DND-41 (cell line): ENCODE results near the gene FGF18.

Source experiments
- ATAC-seq: fragments of 200-7000 bp; cut with Tn5 transposase; 3 replicates; pipeline ENCODE4 v1.9.1; 2021; ENCODE audit warnings: low read depth; ENCODE audit not compliant: insufficient read depth
- DNase-seq: peaks from one replicate; pipeline ENCODE4 v3.0.0-alpha.2; 2020
- H2AFZ ChIP-seq: 2 replicates; pipeline ENCODE4 v1.6.0; 2012; ENCODE audit warnings: low read depth, low read length
- H3K27ac ChIP-seq: 2 replicates; pipeline ENCODE4 v1.5.1; 2012; ENCODE audit warnings: low read length, inconsistent platforms
- H3K27me3 ChIP-seq: fragments of 200-600 bp; sonication (generic); 2 replicates; pipeline ENCODE4 v1.6.0; 2012; ENCODE audit warnings: low read length, mild to moderate bottlenecking, inconsistent platforms; ENCODE audit not compliant: insufficient read depth, poor library complexity
- H3K36me3 ChIP-seq: 2 replicates; pipeline ENCODE4 v1.5.1; 2012; ENCODE audit warnings: low read length, inconsistent platforms; ENCODE audit not compliant: insufficient read depth
- H3K4me1 ChIP-seq: 2 replicates; pipeline ENCODE4 v1.5.1; 2012; ENCODE audit warnings: mild to moderate bottlenecking, low read length; ENCODE audit not compliant: insufficient read depth
- H3K4me2 ChIP-seq: 2 replicates; pipeline ENCODE4 v1.6.0; 2012; ENCODE audit warnings: mild to moderate bottlenecking, moderate library complexity, low read length, inconsistent platforms; ENCODE audit not compliant: insufficient read depth
- H3K4me3 ChIP-seq, 2 experiments: fragments of 200-600 bp in 1 of 2; shearing (Covaris generic) in 1 of 2; 2 replicates each; pipeline ENCODE4 v1.5.1; 2012 to 2016; ENCODE audit warnings: inconsistent platforms in 2 of 2, low read length in 2 of 2, mild to moderate bottlenecking in 2 of 2, low read depth in 1 of 2, moderate library complexity in 1 of 2
- H3K79me2 ChIP-seq: 2 replicates; pipeline ENCODE4 v1.6.0; 2012; ENCODE audit warnings: low read length, inconsistent platforms; ENCODE audit not compliant: insufficient read depth
- H3K9ac ChIP-seq: 2 replicates; pipeline ENCODE4 v1.6.0; 2012; ENCODE audit warnings: low read depth, mild to moderate bottlenecking, inconsistent platforms, low read length, moderate library complexity
- H3K9me3 ChIP-seq: 2 replicates; pipeline ENCODE4 v1.5.1; 2012; ENCODE audit warnings: low read length, moderate library complexity, mild to moderate bottlenecking, inconsistent platforms; ENCODE audit not compliant: insufficient read depth, severe bottlenecking
- H4K20me1 ChIP-seq: 2 replicates; pipeline ENCODE4 v1.6.0; 2012; ENCODE audit warnings: low read length; ENCODE audit not compliant: insufficient read depth
- EZH2 ChIP-seq: IDR thresholded peaks from 3 replicates; pipeline ENCODE4 v1.6.1; 2012; ENCODE audit warnings: borderline replicate concordance, low read depth, mild to moderate bottlenecking, moderate library complexity, low read length, inconsistent platforms; ENCODE audit not compliant: severe bottlenecking
- TF ChIP-seq, protein P1 (sequence below): IDR thresholded peaks from 2 replicates; pipeline ENCODE4 v1.5.1; 2012; ENCODE audit warnings: borderline replicate concordance, low read length, moderate library complexity, mild to moderate bottlenecking; ENCODE audit not compliant: poor library complexity, severe bottlenecking; ENCODE audit errors: extremely low read depth

FGF18 gene

DNA sequence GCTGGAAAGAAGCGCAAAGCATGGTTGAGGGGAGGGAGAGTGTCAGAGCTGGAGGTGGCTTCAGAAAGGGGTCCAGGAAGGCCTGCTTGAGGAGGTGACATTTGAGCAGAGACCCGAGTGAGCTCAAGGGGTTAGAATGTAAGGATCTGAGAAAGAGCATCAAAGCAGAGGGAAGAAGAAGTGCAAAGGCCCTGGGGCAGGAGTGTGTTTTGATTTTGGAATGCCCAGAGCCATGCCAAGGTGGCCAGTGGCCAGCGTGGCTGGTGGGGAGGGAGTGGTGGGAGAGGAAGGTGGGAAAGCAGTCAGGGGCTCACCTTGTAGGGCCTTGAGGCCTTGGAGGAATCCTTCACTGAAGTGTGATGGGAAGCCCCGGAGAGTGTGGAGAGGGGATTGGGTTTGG lies 15.4 kb downstream of the FGF18 start:
- Histone ChIP-seq H4K20me1 (peaks cover 5% of the 10 kb centered on the region; the same call in 1 of the 2 replicates), H3K27me3 (no peaks in the 10 kb centered on the region), H3K36me3 (no peaks in the 10 kb centered on the region), H3K79me2 (no peaks in the 10 kb centered on the region), H3K4me3 (no peak overlapping the region), H2AFZ (no peak overlapping the region), H3K9ac (no peak overlapping the region), H3K27ac (no peak overlapping the region), H3K4me2 (no peak overlapping the region), H3K9me3 (no peaks in the 10 kb centered on the region), H3K4me1 (no peaks in the 10 kb centered on the region)
- ATAC-seq (no peak), DNase-seq (no peak)
- no peak for TF ChIP-seq EZH2
- TF ChIP-seq, protein P1, sequence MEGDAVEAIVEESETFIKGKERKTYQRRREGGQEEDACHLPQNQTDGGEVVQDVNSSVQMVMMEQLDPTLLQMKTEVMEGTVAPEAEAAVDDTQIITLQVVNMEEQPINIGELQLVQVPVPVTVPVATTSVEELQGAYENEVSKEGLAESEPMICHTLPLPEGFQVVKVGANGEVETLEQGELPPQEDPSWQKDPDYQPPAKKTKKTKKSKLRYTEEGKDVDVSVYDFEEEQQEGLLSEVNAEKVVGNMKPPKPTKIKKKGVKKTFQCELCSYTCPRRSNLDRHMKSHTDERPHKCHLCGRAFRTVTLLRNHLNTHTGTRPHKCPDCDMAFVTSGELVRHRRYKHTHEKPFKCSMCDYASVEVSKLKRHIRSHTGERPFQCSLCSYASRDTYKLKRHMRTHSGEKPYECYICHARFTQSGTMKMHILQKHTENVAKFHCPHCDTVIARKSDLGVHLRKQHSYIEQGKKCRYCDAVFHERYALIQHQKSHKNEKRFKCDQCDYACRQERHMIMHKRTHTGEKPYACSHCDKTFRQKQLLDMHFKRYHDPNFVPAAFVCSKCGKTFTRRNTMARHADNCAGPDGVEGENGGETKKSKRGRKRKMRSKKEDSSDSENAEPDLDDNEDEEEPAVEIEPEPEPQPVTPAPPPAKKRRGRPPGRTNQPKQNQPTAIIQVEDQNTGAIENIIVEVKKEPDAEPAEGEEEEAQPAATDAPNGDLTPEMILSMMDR, result no peak

DNA sequence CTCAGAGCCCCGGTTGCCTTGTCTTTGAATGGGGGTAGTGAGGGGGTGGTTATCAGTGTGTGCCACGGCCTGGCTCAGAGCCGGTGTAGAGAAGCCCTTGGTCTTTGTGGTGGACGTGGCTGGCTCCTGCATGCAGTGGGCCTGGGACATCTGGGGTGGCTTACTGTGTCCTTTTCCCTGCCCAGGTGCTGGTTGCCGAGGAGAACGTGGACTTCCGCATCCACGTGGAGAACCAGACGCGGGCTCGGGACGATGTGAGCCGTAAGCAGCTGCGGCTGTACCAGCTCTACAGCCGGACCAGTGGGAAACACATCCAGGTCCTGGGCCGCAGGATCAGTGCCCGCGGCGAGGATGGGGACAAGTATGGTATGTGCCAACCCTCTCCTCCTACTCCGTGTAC lies 16.5 kb downstream of the FGF18 start:
- Histone ChIP-seq H4K20me1 (peaks cover 5% of the 10 kb centered on the region; the same call in 1 of the 2 replicates), H3K27me3 (no peaks in the 10 kb centered on the region), H3K4me2 (no peak overlapping the region), H3K4me1 (no peaks in the 10 kb centered on the region), H3K9ac (no peak overlapping the region), H3K36me3 (no peaks in the 10 kb centered on the region), H3K27ac (no peak overlapping the region), H2AFZ (no peak overlapping the region), H3K9me3 (no peaks in the 10 kb centered on the region), H3K4me3 (no peak overlapping the region), H3K79me2 (no peaks in the 10 kb centered on the region)
- no peak for DNase-seq
- TF ChIP-seq, protein P1, result no peak
- no peak for TF ChIP-seq EZH2
- no peak for ATAC-seq

DNA sequence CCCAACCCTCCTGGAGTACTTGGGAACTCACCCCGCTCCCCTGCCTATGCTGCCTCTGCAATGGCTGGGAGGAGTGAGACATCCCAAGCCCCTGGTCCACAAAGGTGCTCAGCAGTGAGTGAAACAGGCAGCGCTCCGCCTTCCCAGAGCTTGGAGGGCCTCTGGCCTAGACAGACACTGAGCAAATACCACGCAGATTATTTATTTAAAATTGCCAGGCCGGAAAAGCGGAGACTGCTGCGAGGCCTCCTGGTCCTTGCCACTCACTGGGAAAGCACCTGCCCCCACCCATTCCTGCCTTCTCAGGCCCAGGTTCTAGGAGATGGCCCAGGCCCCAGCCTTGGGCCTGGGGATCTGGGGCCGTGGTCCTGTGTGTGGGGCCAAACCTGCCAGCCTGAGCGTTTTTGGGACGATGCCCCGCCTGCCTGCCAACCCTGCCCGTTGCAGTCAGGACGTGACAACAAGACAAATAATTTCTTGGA lies 17.4 kb downstream of the FGF18 start:
- no peaks in the 10 kb centered on the region for H3K27me3 ChIP-seq
- ATAC-seq, result no peak
- H3K4me1 ChIP-seq, result no peaks in the 10 kb centered on the region
- no peaks in the 10 kb centered on the region for H3K36me3 ChIP-seq
- no peaks in the 10 kb centered on the region for H3K79me2 ChIP-seq
- H4K20me1 ChIP-seq, result peaks cover 5% of the 10 kb centered on the region; the same call in 1 of the 2 replicates
- H3K27ac ChIP-seq, result no peak overlapping the region
- no peak overlapping the region for H3K4me3 ChIP-seq
- H3K9me3 ChIP-seq, result no peaks in the 10 kb centered on the region
- DNase-seq, result no peak
- no peak overlapping the region for H3K9ac ChIP-seq
- H3K4me2 ChIP-seq, result no peak overlapping the region
- H2AFZ ChIP-seq, result no peak overlapping the region
- TF ChIP-seq EZH2, result no peak
- TF ChIP-seq, protein P1, result no peak
